GM12878 (cell line): Measurements from ENCODE around the gene GPRIN1. TPM values are rescaled to one million over a fixed set of nuclear protein-coding genes. Genes with fewer than 3 reads are reported as not detected.

Experiments used
- ATAC-seq: fragments of 200-7000 bp; cut with Tn5 transposase; 3 replicates; pipeline ENCODE4 v1.9.1; 2020; ENCODE audit warnings: mild to moderate bottlenecking, moderate library complexity
- BruUV-seq: library from RNA; stranded (reverse); fragments of 400-500 nt; replicated peaks from 2 replicates; lab custom pipeline; 2021; lab: Mats Ljungman, UMichigan
- CTCF ChIA-PET: fragments of 300-600 bp; sonication (Branson Sonifier 250); formaldehyde crosslinking; extraction: SDS; loops from one replicate; lab custom pipeline; 2021; ENCODE audit warnings: inconsistent platforms; lab: Yijun Ruan, JAX
- POLR2A ChIA-PET: fragments of 350-600 bp; formaldehyde crosslinking; extraction: SDS; loops from one replicate; lab custom pipeline; 2021; ENCODE audit warnings: inconsistent platforms; lab: Charles Lee
- RAD21 ChIA-PET: fragments of 300-600 bp; sonication (Branson Sonifier 250); formaldehyde crosslinking; loops from one replicate; lab custom pipeline; 2023; ENCODE audit warnings: antibody characterized with exemption; ENCODE audit not compliant: unreplicated experiment; lab: Charles Lee
- SMC1A ChIA-PET: fragments of 300-600 bp; sonication (Branson Sonifier 250); formaldehyde crosslinking; loops from one replicate; lab custom pipeline; 2023; ENCODE audit not compliant: unreplicated experiment, uncharacterized antibody; lab: Charles Lee
- DNase-seq: peaks from one replicate; pipeline ENCODE4 v3.0.0-alpha.2; 2011; ENCODE audit warnings: low read depth, low spot score
- FAIRE-seq: peaks from 3 replicates; lab custom pipeline; 2011; peaks lifted over from hg19 to GRCh38; lab: Jason Lieb, UNC
- H2AFZ ChIP-seq: 2 replicates; pipeline ENCODE4 v1.6.0; 2011; ENCODE audit warnings: low read depth, low read length, control low read depth; ENCODE audit not compliant: control insufficient read depth
- H3K27ac ChIP-seq: 2 replicates; pipeline ENCODE4 v1.5.1; 2011; ENCODE audit warnings: control low read depth; ENCODE audit not compliant: control insufficient read depth, insufficient read depth
- H3K27me3 ChIP-seq, 2 experiments: replicated peaks in 1 of 2; 2 replicates each; pipeline versions ENCODE4 v1.6.0 to v1.6.1; 2011; ENCODE audit warnings: low read length in 1 of 2; ENCODE audit not compliant: control insufficient read depth in 2 of 2, insufficient read depth in 2 of 2
- H3K36me3 ChIP-seq, 2 experiments: 2 replicates each; pipeline ENCODE4 v1.5.1; 2011; ENCODE audit warnings: low read length in 1 of 2; ENCODE audit not compliant: control insufficient read depth in 2 of 2, insufficient read depth in 2 of 2
- H3K4me1 ChIP-seq: 2 replicates; pipeline ENCODE4 v1.6.1; 2011; ENCODE audit warnings: mild to moderate bottlenecking, low read length, moderate library complexity, mixed read lengths; ENCODE audit not compliant: control insufficient read depth, insufficient read depth
- H3K4me2 ChIP-seq: 2 replicates; pipeline ENCODE4 v1.6.0; 2011; ENCODE audit warnings: control low read depth; ENCODE audit not compliant: control insufficient read depth, insufficient read depth
- H3K4me3 ChIP-seq: fragments of 200-600 bp; sonication (generic); 2 replicates; pipeline ENCODE4 v1.5.1; 2016
- H3K79me2 ChIP-seq: 2 replicates; pipeline ENCODE4 v1.6.0; 2011; ENCODE audit warnings: low read length; ENCODE audit not compliant: control insufficient read depth, insufficient read depth
- H3K9ac ChIP-seq: 2 replicates; pipeline ENCODE4 v1.8.0; 2011; ENCODE audit warnings: low read length, control low read depth, mixed read lengths; ENCODE audit not compliant: control insufficient read depth, insufficient read depth
- H3K9me3 ChIP-seq: replicated peaks from 3 replicates; pipeline ENCODE4 v1.5.1; 2011; ENCODE audit warnings: mild to moderate bottlenecking, low read length; ENCODE audit not compliant: control insufficient read depth, insufficient read depth
- H4K20me1 ChIP-seq: 2 replicates; pipeline ENCODE4 v1.6.0; 2011; ENCODE audit not compliant: control insufficient read depth, insufficient read depth
- CREB1 ChIP-seq: IDR thresholded peaks from 2 replicates; pipeline ENCODE4 v1.6.1; 2012; ENCODE audit warnings: low read depth, mild to moderate bottlenecking, inconsistent platforms
- E2F4 ChIP-seq: IDR thresholded peaks from 2 replicates; pipeline ENCODE4 v1.6.1; 2012; ENCODE audit warnings: low read depth, low read length, improper control_type of control experiment
- NFIC ChIP-seq: IDR thresholded peaks from 2 replicates; pipeline ENCODE4 v1.6.1; 2012; ENCODE audit warnings: low read depth, mild to moderate bottlenecking, inconsistent platforms, low read length, moderate library complexity
- SIN3A ChIP-seq: IDR thresholded peaks from 2 replicates; pipeline ENCODE4 v1.6.1; 2012; ENCODE audit warnings: low read depth, low read length, improper control_type of control experiment
- SUZ12 ChIP-seq: fragments of 200-600 bp; sonication (generic); IDR thresholded peaks from one replicate; pipeline ENCODE4 v1.6.1; 2018; ENCODE audit warnings: antibody characterized with exemption, mild to moderate bottlenecking; ENCODE audit not compliant: unreplicated experiment
- ZNF592 ChIP-seq: fragments of 450-650 bp; IDR thresholded peaks from 2 replicates; pipeline ENCODE4 v1.6.1; 2017; ENCODE audit warnings: mild to moderate bottlenecking, moderate library complexity
- WGBS: methylation state at CpG from one replicate; pipeline ENCODE4 v1.1.6; 2016; ENCODE audit warnings: low lambda C conversion rate; ENCODE audit not compliant: insufficient replicate concordance, insufficient coverage; ENCODE audit errors: missing lambda C conversion rate; 5-methylcytosine and 5-hydroxymethylcytosine counted together
- in situ Hi-C: fragments of 300-500 bp; cut with MboI; formaldehyde crosslinking; loops from 9 replicates; pipeline ENCODE4 v1.14.3; 2018; ENCODE audit warnings: mixed read lengths
- intact Hi-C: fragments of 100-400 bp; cut with micrococcal nuclease; formaldehyde crosslinking; loops from one replicate; pipeline ENCODE4 v1.14.2; 2022; ENCODE audit not compliant: unreplicated experiment
- polyA plus RNA-seq, 11 experiments: library from polyadenylated mRNA; depleted of rRNA in 4 of 11; unstranded in 6 of 11; stranded (reverse) in 5 of 11; fragments of >200 nt; fragmentation: Nextera tagmentation in 4 of 11; fragmentation: Illumina TruSeq in 1 of 11; extraction: Ambion mirVana in 4 of 11; extraction: Trizol in 1 of 11; gene quantifications; 1 replicate in 1 of 11; 2 replicates in 10 of 11; pipeline versions ENCODE4 v1.2.1 to v1.2.3, GENCODE V29; 2011 to 2016; ENCODE audit warnings: inconsistent platforms in 2 of 11, missing spikeins in 2 of 11, low read depth in 1 of 11
- total RNA-seq, 4 experiments: library from RNA; depleted of rRNA in 3 of 4; stranded (reverse); fragments of >200 nt in 3 of 4; fragmentation: Illumina TruSeq in 1 of 4; extraction: Trizol in 1 of 4; gene quantifications; 2 replicates each; pipeline versions ENCODE4 v1.2.1 to v1.2.3, GENCODE V29; 2013 to 2021
- TF ChIP-seq, protein P1 (sequence below): fragments of 450-650 bp; IDR thresholded peaks from 2 replicates; pipeline ENCODE4 v1.6.1; 2017; ENCODE audit warnings: mild to moderate bottlenecking, moderate library complexity

The GPRIN1 gene
- total and polyA plus RNA-seq, 10 of the 15 experiments (the other 5 are each of a cell fraction or from before 2014, with no cell fraction given) = 0.52 to 16.3 (median 4.5) TPM

DNA sequence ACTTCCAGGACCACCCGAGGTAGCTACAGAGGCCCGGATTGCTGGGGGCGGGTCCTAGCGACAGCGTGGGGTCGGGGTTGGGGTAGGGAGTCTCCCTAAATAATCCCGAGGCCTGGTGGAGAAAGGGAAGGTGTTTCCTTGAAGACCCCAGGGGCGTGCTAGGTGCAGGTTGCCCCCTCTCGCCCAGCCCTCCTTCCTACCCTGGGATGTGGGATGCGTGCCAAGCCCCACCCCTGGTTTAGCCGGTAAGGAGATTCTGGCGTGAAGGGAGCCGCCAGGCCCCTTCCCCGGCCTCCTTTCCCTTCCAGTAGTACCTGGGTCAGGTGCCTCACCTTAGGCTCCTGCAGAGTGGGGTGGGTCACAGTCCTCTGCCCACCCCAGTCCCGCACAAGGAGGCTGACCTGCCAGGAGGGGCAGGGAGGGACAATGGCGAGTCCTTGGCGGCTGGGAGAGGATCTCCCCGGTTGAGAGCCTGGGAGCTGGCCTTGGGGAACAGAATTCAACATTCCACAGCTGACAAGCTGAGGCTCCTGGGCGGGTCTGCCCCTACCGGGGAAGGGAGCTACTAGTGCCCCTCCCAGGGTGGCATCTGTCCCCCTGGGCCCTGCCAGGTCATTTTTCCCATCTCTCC lies 38.0 kb upstream of the GPRIN1 start (continued):
- TF ChIP-seq E2F4 = no peak

DNA sequence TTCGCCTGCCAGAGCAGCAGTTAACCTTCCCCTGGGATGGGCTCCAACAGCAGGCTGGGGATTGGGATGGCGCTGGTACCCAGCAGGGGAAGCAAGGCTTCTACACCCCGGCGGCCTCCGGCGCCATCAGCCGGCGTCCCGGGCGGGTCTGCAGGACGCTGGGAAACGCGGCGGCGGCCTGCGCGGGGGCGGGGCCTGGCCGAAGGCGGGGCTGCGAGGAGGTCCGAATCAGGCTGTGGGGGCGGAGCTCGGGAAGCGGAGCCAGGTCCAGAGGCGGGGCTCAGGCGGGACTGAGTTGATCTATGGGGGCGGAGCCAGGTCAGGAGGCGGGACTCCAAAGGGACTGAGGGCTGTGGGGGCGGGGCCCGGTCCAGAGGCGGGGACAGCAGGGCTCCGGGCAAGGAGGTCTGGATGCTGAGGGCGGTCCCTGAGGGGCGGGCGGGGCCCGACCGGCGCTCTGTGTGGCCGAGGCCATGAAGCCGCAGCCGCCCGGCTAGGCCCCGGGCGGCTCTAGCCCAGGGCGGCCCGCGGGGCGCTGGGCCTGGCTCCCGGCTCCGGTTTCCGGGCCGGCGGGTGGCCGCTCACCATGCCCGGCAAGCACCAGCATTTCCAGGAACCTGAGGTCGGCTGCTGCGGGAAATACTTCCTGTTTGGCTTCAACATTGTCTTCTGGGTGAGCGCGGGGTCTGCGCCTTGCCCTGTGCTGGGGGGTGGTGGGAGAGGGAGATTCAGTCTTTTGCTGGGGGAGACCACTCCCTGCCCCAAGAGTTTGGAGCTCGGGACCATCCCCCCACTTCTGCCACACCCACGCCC lies 37.3 kb upstream of the GPRIN1 start, which contains the start of gene TSPAN17:
TSPAN17 (plus strand) TSS at position 455 of the 813 bp plus-strand sequence; CDS start at position 587, 132 bp downstream.
- no peaks in the 10 kb centered on the region for H3K27me3 ChIP-seq
- H3K27ac ChIP-seq = peak within 1 kb of the TSS; percentile 53
- H3K4me1 ChIP-seq = peaks cover 22% of the 10 kb centered on the region
- H3K9me3 ChIP-seq = no peaks in the 10 kb centered on the region
- peak; percentile 92 for DNase-seq
- H4K20me1 ChIP-seq = no peaks in the 10 kb centered on the region
- POLR2A ChIA-PET = interaction anchor here (0.6 to 1.4 kb wide), 4 partner anchors 9 to 109 kb away, joined by 3 to 5 read pairs (median 3); partner anchors contain the start of gene RNF44
- H3K36me3 ChIP-seq = no peaks in the 10 kb centered on the region
- intact Hi-C loops = loop anchor here (5.0 to 10.0 kb wide), 2 partner anchors 75 to 232 kb away; partner anchors contain the start of gene CLTB
- peak; percentile 97 for ATAC-seq
- H2AFZ ChIP-seq = peak within 1 kb of the TSS; percentile 98
- BruUV-seq = no TSS peak
- no peaks in the 10 kb centered on the region for H3K79me2 ChIP-seq
- WGBS = 1% methylated on average over 54 of the region's 63 CpGs
- peak within 1 kb of the TSS; percentile 88 for H3K4me3 ChIP-seq
- CTCF ChIA-PET = interaction anchor here (0.6 to 3.4 kb wide), 10 partner anchors 11 to 231 kb away, joined by 3 to 19 read pairs (median 4); partner anchors contain the start of genes CLTB and RNF44
- in situ Hi-C loops = no loop called here
- RAD21 ChIA-PET = interaction anchor here (0.6 to 2.7 kb wide), 11 partner anchors 10 to 665 kb away, joined by 3 to 20 read pairs (median 3); partner anchors contain the start of genes EIF4E1B and RNF44
- H3K9ac ChIP-seq = peak within 1 kb of the TSS; percentile 83
- peak within 1 kb of the TSS; percentile 96 for H3K4me2 ChIP-seq
- peak; percentile 99 for FAIRE-seq
- SMC1A ChIA-PET = interaction anchor here (1.0 to 2.1 kb wide), 4 partner anchors 12 to 232 kb away, joined by 3 to 7 read pairs (median 4); no protein-coding TSS in a partner anchor
- TF ChIP-seq CREB1 = no peak
- TF ChIP-seq SUZ12 = no peak
- TF ChIP-seq, protein P1, sequence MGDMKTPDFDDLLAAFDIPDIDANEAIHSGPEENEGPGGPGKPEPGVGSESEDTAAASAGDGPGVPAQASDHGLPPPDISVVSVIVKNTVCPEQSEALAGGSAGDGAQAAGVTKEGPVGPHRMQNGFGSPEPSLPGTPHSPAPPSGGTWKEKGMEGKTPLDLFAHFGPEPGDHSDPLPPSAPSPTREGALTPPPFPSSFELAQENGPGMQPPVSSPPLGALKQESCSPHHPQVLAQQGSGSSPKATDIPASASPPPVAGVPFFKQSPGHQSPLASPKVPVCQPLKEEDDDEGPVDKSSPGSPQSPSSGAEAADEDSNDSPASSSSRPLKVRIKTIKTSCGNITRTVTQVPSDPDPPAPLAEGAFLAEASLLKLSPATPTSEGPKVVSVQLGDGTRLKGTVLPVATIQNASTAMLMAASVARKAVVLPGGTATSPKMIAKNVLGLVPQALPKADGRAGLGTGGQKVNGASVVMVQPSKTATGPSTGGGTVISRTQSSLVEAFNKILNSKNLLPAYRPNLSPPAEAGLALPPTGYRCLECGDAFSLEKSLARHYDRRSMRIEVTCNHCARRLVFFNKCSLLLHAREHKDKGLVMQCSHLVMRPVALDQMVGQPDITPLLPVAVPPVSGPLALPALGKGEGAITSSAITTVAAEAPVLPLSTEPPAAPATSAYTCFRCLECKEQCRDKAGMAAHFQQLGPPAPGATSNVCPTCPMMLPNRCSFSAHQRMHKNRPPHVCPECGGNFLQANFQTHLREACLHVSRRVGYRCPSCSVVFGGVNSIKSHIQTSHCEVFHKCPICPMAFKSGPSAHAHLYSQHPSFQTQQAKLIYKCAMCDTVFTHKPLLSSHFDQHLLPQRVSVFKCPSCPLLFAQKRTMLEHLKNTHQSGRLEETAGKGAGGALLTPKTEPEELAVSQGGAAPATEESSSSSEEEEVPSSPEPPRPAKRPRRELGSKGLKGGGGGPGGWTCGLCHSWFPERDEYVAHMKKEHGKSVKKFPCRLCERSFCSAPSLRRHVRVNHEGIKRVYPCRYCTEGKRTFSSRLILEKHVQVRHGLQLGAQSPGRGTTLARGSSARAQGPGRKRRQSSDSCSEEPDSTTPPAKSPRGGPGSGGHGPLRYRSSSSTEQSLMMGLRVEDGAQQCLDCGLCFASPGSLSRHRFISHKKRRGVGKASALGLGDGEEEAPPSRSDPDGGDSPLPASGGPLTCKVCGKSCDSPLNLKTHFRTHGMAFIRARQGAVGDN = no peak; the same call in 1 of the 2 replicates
- no peak for TF ChIP-seq SIN3A
- no peak for TF ChIP-seq ZNF592
- no peak for TF ChIP-seq NFIC
